RWPE2 (cell line): ENCODE results near the gene RNF151.
A peak's percentile ranks its signal among the peaks of the same experiment; 100 is the strongest.

Source experiments
- ATAC-seq: fragments of 200-7000 bp; cut with Tn5 transposase; 3 replicates; pipeline ENCODE4 v1.9.1; 2021; ENCODE audit warnings: low read depth
- DNase-seq: peaks from one replicate; pipeline ENCODE4 v3.0.0-alpha.2; 2020; ENCODE audit warnings: low spot score
- H3K27ac ChIP-seq: fragments of 450-650 bp; 2 replicates; pipeline ENCODE4 v1.5.1; 2017; ENCODE audit warnings: mild to moderate bottlenecking; ENCODE audit not compliant: poor library complexity, severe bottlenecking
- H3K27me3 ChIP-seq: fragments of 250-450 bp; sonication (Bioruptor Pico); 2 replicates; pipeline ENCODE4 v1.5.1; 2021; ENCODE audit warnings: mild to moderate bottlenecking, moderate library complexity; ENCODE audit not compliant: insufficient read depth, poor library complexity, severe bottlenecking
- H3K36me3 ChIP-seq: fragments of 250-450 bp; sonication (Bioruptor Pico); 2 replicates; pipeline ENCODE4 v1.5.1; 2020; ENCODE audit warnings: low read depth, mild to moderate bottlenecking, moderate library complexity
- H3K4me1 ChIP-seq: fragments of 250-450 bp; sonication (Bioruptor Pico); 2 replicates; pipeline ENCODE4 v1.5.1; 2021; ENCODE audit warnings: mild to moderate bottlenecking, moderate library complexity; ENCODE audit not compliant: insufficient read depth, poor library complexity, severe bottlenecking
- H3K4me3 ChIP-seq: fragments of 250-450 bp; sonication (Bioruptor Pico); 2 replicates; pipeline ENCODE4 v1.5.1; 2021; ENCODE audit warnings: mild to moderate bottlenecking, moderate library complexity; ENCODE audit not compliant: severe bottlenecking
- H3K9me3 ChIP-seq: fragments of 250-450 bp; sonication (Bioruptor Pico); 2 replicates; pipeline ENCODE4 v1.5.1; 2021; ENCODE audit warnings: mild to moderate bottlenecking, moderate library complexity; ENCODE audit not compliant: severe bottlenecking
- TF ChIP-seq, protein P1 (sequence below): fragments of 450-650 bp; IDR thresholded peaks from one replicate; pipeline ENCODE4 v1.5.1; 2017; ENCODE audit warnings: mild to moderate bottlenecking, moderate library complexity; ENCODE audit not compliant: poor library complexity, severe bottlenecking

Gene RNF151

DNA sequence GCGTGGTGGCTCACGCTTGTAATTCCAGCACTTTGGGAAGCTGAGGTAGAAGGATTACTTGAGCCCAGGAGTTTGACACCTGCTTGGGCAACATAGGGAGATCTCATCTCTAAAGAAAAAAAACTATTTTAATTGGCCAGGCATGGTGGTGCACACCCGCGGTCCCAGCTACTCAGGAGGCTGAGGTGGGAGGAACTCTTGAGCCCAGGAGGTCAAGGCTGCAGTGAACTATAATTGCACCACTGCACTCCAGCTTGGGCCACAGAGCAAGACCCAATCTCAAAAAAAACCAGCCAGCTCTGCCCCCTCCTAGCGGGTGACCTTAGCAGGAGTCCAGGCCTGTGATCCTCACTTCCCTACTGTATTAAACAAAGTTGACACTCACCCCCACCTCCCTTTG is 42.6 kb upstream of the RNF151 start:
- ATAC-seq (no peak), DNase-seq (no peak)
- TF ChIP-seq, protein P1, sequence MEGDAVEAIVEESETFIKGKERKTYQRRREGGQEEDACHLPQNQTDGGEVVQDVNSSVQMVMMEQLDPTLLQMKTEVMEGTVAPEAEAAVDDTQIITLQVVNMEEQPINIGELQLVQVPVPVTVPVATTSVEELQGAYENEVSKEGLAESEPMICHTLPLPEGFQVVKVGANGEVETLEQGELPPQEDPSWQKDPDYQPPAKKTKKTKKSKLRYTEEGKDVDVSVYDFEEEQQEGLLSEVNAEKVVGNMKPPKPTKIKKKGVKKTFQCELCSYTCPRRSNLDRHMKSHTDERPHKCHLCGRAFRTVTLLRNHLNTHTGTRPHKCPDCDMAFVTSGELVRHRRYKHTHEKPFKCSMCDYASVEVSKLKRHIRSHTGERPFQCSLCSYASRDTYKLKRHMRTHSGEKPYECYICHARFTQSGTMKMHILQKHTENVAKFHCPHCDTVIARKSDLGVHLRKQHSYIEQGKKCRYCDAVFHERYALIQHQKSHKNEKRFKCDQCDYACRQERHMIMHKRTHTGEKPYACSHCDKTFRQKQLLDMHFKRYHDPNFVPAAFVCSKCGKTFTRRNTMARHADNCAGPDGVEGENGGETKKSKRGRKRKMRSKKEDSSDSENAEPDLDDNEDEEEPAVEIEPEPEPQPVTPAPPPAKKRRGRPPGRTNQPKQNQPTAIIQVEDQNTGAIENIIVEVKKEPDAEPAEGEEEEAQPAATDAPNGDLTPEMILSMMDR, result no peak
- H3K27me3 ChIP-seq, result peaks cover 18% of the 10 kb centered on the region
- no peak overlapping the region for H3K4me3 ChIP-seq
- H3K4me1 ChIP-seq, result peaks cover 7% of the 10 kb centered on the region
- no peaks in the 10 kb centered on the region for H3K9me3 ChIP-seq
- H3K27ac ChIP-seq, result no peak overlapping the region
- no peaks in the 10 kb centered on the region for H3K36me3 ChIP-seq

DNA sequence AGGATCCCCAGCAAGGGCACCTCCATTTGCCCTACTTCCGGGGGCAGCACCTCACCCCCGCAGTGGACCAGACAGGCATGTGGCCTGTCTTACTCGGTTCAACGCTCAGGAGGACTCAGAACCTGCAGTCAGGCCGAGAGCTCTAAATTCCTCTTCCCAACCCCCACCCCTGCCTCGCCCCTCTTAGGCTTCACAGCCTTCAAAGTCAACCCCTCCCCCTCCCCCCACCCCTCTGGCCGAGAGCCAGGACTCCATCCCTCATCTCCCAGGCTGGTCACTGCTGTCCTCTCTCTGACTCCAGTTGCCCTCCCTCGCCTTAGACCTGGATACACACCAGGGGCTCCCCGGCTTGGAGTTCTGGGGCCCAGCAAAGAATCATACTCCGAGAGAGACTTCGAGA is 40.4 kb upstream of the RNF151 start:
- H3K27ac ChIP-seq, result no peak overlapping the region
- no peak overlapping the region for H3K4me3 ChIP-seq
- DNase-seq (no peak), ATAC-seq (no peak)
- TF ChIP-seq, protein P1, result no peak
- no peaks in the 10 kb centered on the region for H3K36me3 ChIP-seq
- H3K27me3 ChIP-seq, result peaks cover 1% of the 10 kb centered on the region
- H3K9me3 ChIP-seq, result no peaks in the 10 kb centered on the region
- peaks cover 7% of the 10 kb centered on the region for H3K4me1 ChIP-seq

DNA sequence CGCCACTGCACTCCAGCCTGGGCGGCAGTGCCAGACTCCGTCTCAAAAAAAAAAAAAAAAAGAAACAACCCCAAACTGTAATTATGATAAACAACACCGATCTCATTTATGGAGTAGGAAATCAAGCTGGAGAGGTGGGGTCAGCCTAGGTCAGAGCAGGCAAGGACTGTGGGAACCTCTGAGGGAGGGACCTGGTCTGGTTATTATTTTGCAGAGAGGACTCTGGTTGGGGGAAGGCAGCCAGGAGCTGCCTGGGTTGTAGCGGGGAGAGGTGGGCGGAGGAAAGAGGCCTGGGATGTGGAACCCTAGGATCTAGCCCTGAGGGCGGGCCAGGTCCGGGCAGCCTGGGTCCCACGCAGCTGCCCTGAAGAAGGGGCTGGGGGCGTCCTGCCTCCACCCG is 37.6 kb upstream of the RNF151 start:
- TF ChIP-seq, protein P1, result no peak
- ATAC-seq, result 0 out of 3 replicates have a peak, but pooled peaks have one; percentile 17
- H3K4me3 ChIP-seq, result peak overlapping the region; percentile 35
- DNase-seq, result no peak
- H3K27ac ChIP-seq, result no peak overlapping the region
- no peaks in the 10 kb centered on the region for H3K36me3 ChIP-seq
- H3K9me3 ChIP-seq, result no peaks in the 10 kb centered on the region
- H3K4me1 ChIP-seq, result no peaks in the 10 kb centered on the region
- no peaks in the 10 kb centered on the region for H3K27me3 ChIP-seq

DNA sequence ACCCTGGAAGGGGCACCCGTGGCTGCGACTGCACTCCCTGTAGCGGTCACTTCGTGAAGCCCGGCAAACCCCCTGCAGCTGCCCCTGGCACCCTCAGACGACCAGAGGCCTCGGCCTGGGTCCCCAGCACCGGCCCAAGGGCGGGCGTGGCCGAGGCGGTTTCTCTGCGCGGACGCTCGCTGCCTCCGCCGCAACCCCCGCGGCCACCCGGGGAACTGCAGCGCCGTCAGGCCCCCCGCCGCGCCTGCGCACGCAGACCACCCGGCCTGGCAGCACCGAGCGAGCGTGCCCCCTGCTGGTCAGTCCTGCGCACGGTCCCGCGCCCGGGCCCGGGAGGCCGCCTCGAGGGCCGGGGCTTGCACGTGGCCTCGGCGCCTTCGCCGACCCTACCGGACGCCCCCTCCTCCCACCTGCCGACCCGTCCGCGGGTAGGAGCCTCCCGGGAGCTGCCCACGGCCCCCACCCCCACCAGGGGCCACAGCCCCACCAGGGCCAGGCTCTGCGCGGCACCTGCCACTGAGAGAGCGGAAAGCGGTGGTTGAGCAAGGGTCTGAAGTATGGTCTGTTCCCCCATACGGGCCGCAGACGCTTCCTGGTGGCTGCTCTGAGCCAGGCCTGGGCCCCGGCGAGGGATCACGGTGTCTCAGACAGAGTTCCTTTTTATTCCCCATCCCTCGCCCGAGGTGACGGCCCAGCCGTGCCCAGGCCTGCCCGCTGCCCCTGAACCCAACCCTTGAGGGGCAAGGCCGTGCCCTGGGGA is 36.9 kb upstream of the RNF151 start:
- H3K4me3 ChIP-seq, result peak overlapping the region; percentile 35
- TF ChIP-seq, protein P1, result peak; percentile 98

DNA sequence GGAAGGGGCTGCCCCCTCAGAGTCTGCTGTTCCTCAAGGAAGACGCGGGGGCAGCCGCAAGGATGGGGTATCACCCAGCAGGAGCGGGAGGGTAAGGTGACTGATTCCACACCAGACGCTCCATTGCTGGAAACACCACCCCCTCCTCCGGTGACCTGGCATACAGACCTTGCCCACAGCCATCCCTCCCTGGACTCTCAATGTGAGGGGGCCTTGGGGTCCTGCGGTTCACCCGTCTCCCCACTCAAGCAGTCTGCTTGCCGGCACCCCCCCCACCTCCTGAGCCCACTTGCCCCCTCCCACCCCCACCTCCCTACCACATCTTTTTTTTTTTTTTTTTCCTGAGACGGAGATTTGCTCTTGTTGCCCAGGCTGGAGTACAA is 36.3 kb upstream of the RNF151 start:
- ATAC-seq, result no peak
- H3K4me3 ChIP-seq, result no peak overlapping the region
- no peaks in the 10 kb centered on the region for H3K9me3 ChIP-seq
- DNase-seq, result no peak
- TF ChIP-seq, protein P1, result no peak
- no peak overlapping the region for H3K27ac ChIP-seq
- no peaks in the 10 kb centered on the region for H3K36me3 ChIP-seq
- H3K4me1 ChIP-seq, result no peaks in the 10 kb centered on the region
- H3K27me3 ChIP-seq, result no peaks in the 10 kb centered on the region

More for the DNA sequence above, 36.9 kb upstream of the RNF151 start:
- ATAC-seq, result peak; percentile 81
- DNase-seq, result no peak
- no peaks in the 10 kb centered on the region for H3K4me1 ChIP-seq
- no peaks in the 10 kb centered on the region for H3K36me3 ChIP-seq
- no peak overlapping the region for H3K27ac ChIP-seq
- H3K9me3 ChIP-seq, result no peaks in the 10 kb centered on the region
- no peaks in the 10 kb centered on the region for H3K27me3 ChIP-seq
